Liver (tissue), 9 donors: ENCODE data around the gene POLR3A. TPM values are rescaled to one million over a fixed set of nuclear protein-coding genes. Genes with fewer than 3 reads are reported as not detected.

ENCODE experiments used
- DNase-seq: peaks from one replicate; pipeline ENCODE4 v3.0.0-alpha.2; 2017; ENCODE audit warnings: low spot score
- H3K27ac ChIP-seq, 2 donors: one replicate each; pipeline ENCODE4 v1.7.0; 2013; ENCODE audit warnings: inconsistent platforms in 2 of 2, low read length in 2 of 2, control low read depth in 1 of 2, low read depth in 1 of 2, mild to moderate bottlenecking in 1 of 2
- H3K27me3 ChIP-seq, 4 donors: one replicate each; pipeline versions ENCODE4 v1.6.1 to v1.7.0; 2013; ENCODE audit warnings: low read length in 3 of 4, inconsistent platforms in 1 of 4, mild to moderate bottlenecking in 1 of 4, moderate library complexity in 1 of 4; ENCODE audit not compliant: control insufficient read depth in 4 of 4, insufficient read depth in 4 of 4
- H3K36me3 ChIP-seq, 4 donors: one replicate each; pipeline versions ENCODE4 v1.6.1 to v1.7.0; 2013; ENCODE audit warnings: low read length in 3 of 4, mild to moderate bottlenecking in 3 of 4, low read depth in 1 of 4, moderate library complexity in 1 of 4; ENCODE audit not compliant: control insufficient read depth in 4 of 4, insufficient read depth in 3 of 4
- H3K4me1 ChIP-seq, 4 donors: one replicate each; pipeline versions ENCODE4 v1.6.1 to v1.7.0; 2013; ENCODE audit warnings: low read length in 3 of 4, mild to moderate bottlenecking in 3 of 4, moderate library complexity in 1 of 4; ENCODE audit not compliant: control insufficient read depth in 4 of 4, insufficient read depth in 4 of 4
- H3K4me3 ChIP-seq, 3 donors: one replicate each; pipeline versions ENCODE4 v1.6.1 to v1.7.0; 2013; ENCODE audit warnings: low read length in 3 of 3, control low read depth in 1 of 3, low read depth in 1 of 3, mild to moderate bottlenecking in 1 of 3
- H3K9ac ChIP-seq, 2 donors: one replicate each; pipeline ENCODE4 v1.7.0; 2013; ENCODE audit warnings: low read length in 2 of 2, mild to moderate bottlenecking in 2 of 2, moderate library complexity in 2 of 2, control low read depth in 1 of 2, low read depth in 1 of 2
- H3K9me3 ChIP-seq, 4 donors: one replicate each; pipeline versions ENCODE4 v1.6.1 to v1.7.0; 2013; ENCODE audit warnings: low read length in 3 of 4; ENCODE audit not compliant: control insufficient read depth in 4 of 4
- ATF3 ChIP-seq: IDR thresholded peaks from 2 replicates; pipeline ENCODE4 v1.6.1; 2016; ENCODE audit warnings: antibody characterized with exemption
- CTCF ChIP-seq: fragments of 150-350 bp; IDR thresholded peaks from 2 replicates; pipeline ENCODE4 v1.5.1; 2017; ENCODE audit warnings: improper control_type of control experiment, low read depth, low read length; ENCODE audit not compliant: missing input control
- EGR1 ChIP-seq, 2 donors: IDR thresholded peaks; 2 replicates each; pipeline ENCODE4 v1.6.1; 2016 to 2018; ENCODE audit warnings: antibody characterized with exemption in 2 of 2, low read depth in 2 of 2
- FOXA1 ChIP-seq: IDR thresholded peaks from 2 replicates; pipeline ENCODE4 v1.6.1; 2016; ENCODE audit warnings: antibody characterized with exemption
- FOXA2 ChIP-seq: IDR thresholded peaks from 2 replicates; pipeline ENCODE4 v1.6.1; 2016; ENCODE audit warnings: antibody characterized with exemption
- GABPA ChIP-seq, 2 donors: IDR thresholded peaks in 1 of 2; conservative IDR thresholded peaks in 1 of 2; 2 replicates each; pipeline ENCODE4 v1.6.1; 2016; ENCODE audit warnings: antibody characterized with exemption in 2 of 2, mild to moderate bottlenecking in 1 of 2, moderate library complexity in 1 of 2
- HNF4A ChIP-seq, 2 donors: conservative IDR thresholded peaks; 2 replicates each; pipeline ENCODE4 v1.6.1; 2016; ENCODE audit warnings: antibody characterized with exemption in 2 of 2, mild to moderate bottlenecking in 2 of 2
- HNF4G ChIP-seq: IDR thresholded peaks from 2 replicates; pipeline ENCODE4 v1.6.1; 2016; ENCODE audit warnings: antibody characterized with exemption
- JUND ChIP-seq, 2 donors: IDR thresholded peaks; 2 replicates each; pipeline ENCODE4 v1.6.1; 2016; ENCODE audit warnings: antibody characterized with exemption in 2 of 2
- MAX ChIP-seq: IDR thresholded peaks from 2 replicates; pipeline ENCODE4 v1.6.1; 2016; ENCODE audit warnings: antibody characterized with exemption
- NR2F2 ChIP-seq: IDR thresholded peaks from 2 replicates; pipeline ENCODE4 v1.6.1; 2016; ENCODE audit warnings: antibody characterized with exemption
- RAD21 ChIP-seq, 2 donors: IDR thresholded peaks; 2 replicates each; pipeline ENCODE4 v1.6.1; 2016; ENCODE audit warnings: antibody characterized with exemption in 2 of 2, mild to moderate bottlenecking in 2 of 2
- RXRA ChIP-seq, 2 donors: IDR thresholded peaks; 2 replicates each; pipeline ENCODE4 v1.6.1; 2017 to 2018; ENCODE audit warnings: antibody characterized with exemption in 2 of 2, mild to moderate bottlenecking in 1 of 2
- SP1 ChIP-seq: IDR thresholded peaks from 2 replicates; pipeline ENCODE4 v1.6.1; 2018; ENCODE audit warnings: antibody characterized with exemption, mild to moderate bottlenecking
- TAF1 ChIP-seq: conservative IDR thresholded peaks from 2 replicates; pipeline ENCODE4 v1.6.1; 2016; ENCODE audit warnings: antibody characterized with exemption, mild to moderate bottlenecking
- YY1 ChIP-seq: IDR thresholded peaks from 2 replicates; pipeline ENCODE4 v1.6.1; 2016; ENCODE audit warnings: antibody characterized with exemption, mild to moderate bottlenecking
- WGBS: extraction: QIAGEN DNeasy Blood & Tissue Kit; methylation state at CpG from one replicate; pipeline ENCODE4 v1.1.7; 2013; 5-methylcytosine and 5-hydroxymethylcytosine counted together
- polyA plus RNA-seq, 2 donors: library from polyadenylated mRNA; stranded (reverse) in 1 of 2; unstranded in 1 of 2; fragments of 200-250 nt in 1 of 2; fragments of >200 nt in 1 of 2; fragmentation: Nextera tagmentation in 1 of 2; extraction: Ambion mirVana in 1 of 2; gene quantifications; one replicate each; pipeline versions ENCODE4 v1.2.1 to v1.2.3, GENCODE V29; 2013 to 2015
- total RNA-seq, 2 donors: library from RNA; depleted of rRNA; stranded (reverse); fragments of >200 nt; gene quantifications; one replicate each; pipeline ENCODE4 v1.2.3, GENCODE V29; 2014
- TF ChIP-seq, protein P1 (sequence below): IDR thresholded peaks from 2 replicates; pipeline ENCODE4 v1.6.1; 2016; ENCODE audit warnings: antibody characterized with exemption, mild to moderate bottlenecking
- TF ChIP-seq, protein P2 (sequence below): IDR thresholded peaks from 2 replicates; pipeline ENCODE4 v1.6.1; 2016; ENCODE audit warnings: antibody characterized with exemption
- donor health status: healthy.
- donor health status: healthy.
- donor health status: healthy.
- donor health status: healthy.
- donor health status: healthy.

POLR3A gene
- total and polyA plus RNA-seq, 4 donors, result 3.2 to 9.6 (median 5.5) TPM

- Histone ChIP-seq H3K4me3 (no peak overlapping the region), H3K9me3 (no peaks in the 10 kb centered on the region), H3K27ac (no peak overlapping the region), H3K9ac (no peak overlapping the region), H3K4me1 (no peaks in the 10 kb centered on the region), H3K27me3 (no peaks in the 10 kb centered on the region), H3K36me3 (peaks cover 17 to 76% (median 61%) of the 10 kb centered on the region in 4 donors)
- WGBS, result 92% methylated on average over 7 of the region's 7 CpGs
- TF ChIP-seq RAD21 (IDR thresholded peaks at IDR 0.05) (no peak), EGR1 (IDR thresholded peaks at IDR 0.05; ENCODE audit: low read depth in 2 of 2) (no peak), SP1 (no peak)
- no peak for DNase-seq
Observed at GRCh38 chr10:78010278-78010677, 19.0 kb downstream of the POLR3A start.

DNA sequence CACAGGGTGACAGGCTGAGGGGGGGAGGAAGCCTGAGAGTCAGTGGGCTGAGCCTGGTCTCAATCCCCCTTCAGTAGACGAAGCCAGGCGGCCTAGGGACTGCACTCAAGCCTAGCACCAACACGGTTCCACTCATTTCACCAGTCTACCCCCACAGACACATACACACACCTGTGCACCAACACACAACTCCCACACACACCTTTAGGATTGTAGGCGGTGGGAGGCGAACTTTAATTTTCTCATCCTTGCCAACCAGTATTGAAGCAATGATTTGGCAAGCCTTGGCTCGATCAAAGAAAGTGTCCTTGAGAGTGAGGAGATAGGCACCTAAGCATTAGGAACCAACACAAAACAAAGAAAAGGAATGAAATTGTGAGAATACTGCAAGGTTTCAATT is 19.7 kb downstream of the POLR3A start:
- Histone ChIP-seq H3K27ac (no peak overlapping the region), H3K36me3 (peaks cover 18 to 77% (median 64%) of the 10 kb centered on the region in 4 donors)
- no peak for DNase-seq

GRCh38 chr10:78007172-78007571 is 22.1 kb downstream of the POLR3A start:
- no peak for DNase-seq
- no peak overlapping the region for H3K4me3 ChIP-seq
- H3K9me3 ChIP-seq, result no peaks in the 10 kb centered on the region
- no peaks in the 10 kb centered on the region for H3K27me3 ChIP-seq
- H3K4me1 ChIP-seq, result no peaks in the 10 kb centered on the region
- H3K36me3 ChIP-seq, result peaks cover 17 to 82% (median 65%) of the 10 kb centered on the region in 4 donors
- no peak overlapping the region for H3K27ac ChIP-seq
- no peak overlapping the region for H3K9ac ChIP-seq
- TF ChIP-seq CTCF (no peak), NR2F2 (no peak), YY1 (no peak), JUND (IDR thresholded peaks at IDR 0.05) (no peak), ATF3 (no peak), TAF1 (no peak), GABPA (IDR thresholded peaks at IDR 0.05 in 1 of 2, conservative IDR thresholded peaks at IDR 0.05 in 1 of 2) (no peak), HNF4A (conservative IDR thresholded peaks at IDR 0.05) (no peak), FOXA1 (no peak), MAX (no peak), EGR1 (IDR thresholded peaks at IDR 0.05; ENCODE audit: low read depth in 2 of 2) (no peak), HNF4G (no peak), FOXA2 (no peak), RXRA (IDR thresholded peaks at IDR 0.05) (no peak), SP1 (no peak), RAD21 (IDR thresholded peaks at IDR 0.05) (no peak)
- TF ChIP-seq, protein P1, sequence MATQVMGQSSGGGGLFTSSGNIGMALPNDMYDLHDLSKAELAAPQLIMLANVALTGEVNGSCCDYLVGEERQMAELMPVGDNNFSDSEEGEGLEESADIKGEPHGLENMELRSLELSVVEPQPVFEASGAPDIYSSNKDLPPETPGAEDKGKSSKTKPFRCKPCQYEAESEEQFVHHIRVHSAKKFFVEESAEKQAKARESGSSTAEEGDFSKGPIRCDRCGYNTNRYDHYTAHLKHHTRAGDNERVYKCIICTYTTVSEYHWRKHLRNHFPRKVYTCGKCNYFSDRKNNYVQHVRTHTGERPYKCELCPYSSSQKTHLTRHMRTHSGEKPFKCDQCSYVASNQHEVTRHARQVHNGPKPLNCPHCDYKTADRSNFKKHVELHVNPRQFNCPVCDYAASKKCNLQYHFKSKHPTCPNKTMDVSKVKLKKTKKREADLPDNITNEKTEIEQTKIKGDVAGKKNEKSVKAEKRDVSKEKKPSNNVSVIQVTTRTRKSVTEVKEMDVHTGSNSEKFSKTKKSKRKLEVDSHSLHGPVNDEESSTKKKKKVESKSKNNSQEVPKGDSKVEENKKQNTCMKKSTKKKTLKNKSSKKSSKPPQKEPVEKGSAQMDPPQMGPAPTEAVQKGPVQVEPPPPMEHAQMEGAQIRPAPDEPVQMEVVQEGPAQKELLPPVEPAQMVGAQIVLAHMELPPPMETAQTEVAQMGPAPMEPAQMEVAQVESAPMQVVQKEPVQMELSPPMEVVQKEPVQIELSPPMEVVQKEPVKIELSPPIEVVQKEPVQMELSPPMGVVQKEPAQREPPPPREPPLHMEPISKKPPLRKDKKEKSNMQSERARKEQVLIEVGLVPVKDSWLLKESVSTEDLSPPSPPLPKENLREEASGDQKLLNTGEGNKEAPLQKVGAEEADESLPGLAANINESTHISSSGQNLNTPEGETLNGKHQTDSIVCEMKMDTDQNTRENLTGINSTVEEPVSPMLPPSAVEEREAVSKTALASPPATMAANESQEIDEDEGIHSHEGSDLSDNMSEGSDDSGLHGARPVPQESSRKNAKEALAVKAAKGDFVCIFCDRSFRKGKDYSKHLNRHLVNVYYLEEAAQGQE, result no peak
- TF ChIP-seq, protein P2, sequence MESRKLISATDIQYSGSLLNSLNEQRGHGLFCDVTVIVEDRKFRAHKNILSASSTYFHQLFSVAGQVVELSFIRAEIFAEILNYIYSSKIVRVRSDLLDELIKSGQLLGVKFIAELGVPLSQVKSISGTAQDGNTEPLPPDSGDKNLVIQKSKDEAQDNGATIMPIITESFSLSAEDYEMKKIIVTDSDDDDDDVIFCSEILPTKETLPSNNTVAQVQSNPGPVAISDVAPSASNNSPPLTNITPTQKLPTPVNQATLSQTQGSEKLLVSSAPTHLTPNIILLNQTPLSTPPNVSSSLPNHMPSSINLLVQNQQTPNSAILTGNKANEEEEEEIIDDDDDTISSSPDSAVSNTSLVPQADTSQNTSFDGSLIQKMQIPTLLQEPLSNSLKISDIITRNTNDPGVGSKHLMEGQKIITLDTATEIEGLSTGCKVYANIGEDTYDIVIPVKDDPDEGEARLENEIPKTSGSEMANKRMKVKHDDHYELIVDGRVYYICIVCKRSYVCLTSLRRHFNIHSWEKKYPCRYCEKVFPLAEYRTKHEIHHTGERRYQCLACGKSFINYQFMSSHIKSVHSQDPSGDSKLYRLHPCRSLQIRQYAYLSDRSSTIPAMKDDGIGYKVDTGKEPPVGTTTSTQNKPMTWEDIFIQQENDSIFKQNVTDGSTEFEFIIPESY, result no peak
- 93% methylated on average over 1 of the region's 1 CpG for WGBS

More for the DNA sequence above, 19.7 kb downstream of the POLR3A start:
- Histone ChIP-seq H3K4me1 (no peaks in the 10 kb centered on the region), H3K9me3 (no peaks in the 10 kb centered on the region), H3K27me3 (no peaks in the 10 kb centered on the region), H3K4me3 (no peak overlapping the region), H3K9ac (no peak overlapping the region)
- WGBS, result 94% methylated on average over 6 of the region's 6 CpGs
- TF ChIP-seq MAX, result no peak
- TF ChIP-seq GABPA (IDR thresholded peaks at IDR 0.05 in 1 of 2, conservative IDR thresholded peaks at IDR 0.05 in 1 of 2), result no peak
- TF ChIP-seq HNF4G, result no peak
